Ovary (tissue), 9 donors: Measurements from ENCODE around the gene CRB2. TPM values are rescaled to one million over a fixed set of nuclear protein-coding genes. Genes with fewer than 3 reads are reported as not detected.

Experiments used
- DNase-seq, 5 donors: peaks; one replicate each; pipeline ENCODE4 v3.0.0-alpha.2; 2019 to 2020
- H3K27ac ChIP-seq, 2 donors: fragments of 200-600 bp; one replicate each; pipeline versions ENCODE4 v1.5.1 to v1.8.0; 2019 to 2022
- H3K27me3 ChIP-seq: fragments of 200-600 bp; one replicate; pipeline ENCODE4 v1.8.0; 2022
- H3K36me3 ChIP-seq: fragments of 200-600 bp; sonication (generic); one replicate; pipeline ENCODE4 v1.5.1; 2019
- H3K4me1 ChIP-seq: one replicate; pipeline ENCODE4 v1.8.1; 2013; ENCODE audit warnings: mild to moderate bottlenecking, moderate library complexity; ENCODE audit not compliant: insufficient read depth
- H3K4me3 ChIP-seq: fragments of 200-600 bp; sonication (generic); one replicate; pipeline ENCODE4 v1.5.1; 2017
- H3K9me3 ChIP-seq, 2 donors: fragments of 200-600 bp in 1 of 2; sonication (generic) in 1 of 2; one replicate each; pipeline versions ENCODE4 v1.5.1 to v1.8.1; 2013 to 2019; ENCODE audit warnings: mild to moderate bottlenecking in 1 of 2, moderate library complexity in 1 of 2
- CTCF ChIP-seq, 3 donors: fragments of 450-650 bp in 2 of 3; fragments of 200-600 bp in 1 of 3; IDR thresholded peaks; one replicate each; pipeline versions ENCODE4 v1.5.1 to v1.8.0; 2016 to 2022; ENCODE audit warnings: antibody characterized with exemption in 3 of 3, mild to moderate bottlenecking in 1 of 3
- EP300 ChIP-seq: sonication (generic); formaldehyde crosslinking; IDR thresholded peaks from one replicate; pipeline ENCODE4 v1.6.1; 2017; ENCODE audit warnings: antibody characterized with exemption
- POLR2A ChIP-seq: fragments of 450-650 bp; IDR thresholded peaks from one replicate; pipeline ENCODE4 v1.6.1; 2017; ENCODE audit warnings: antibody characterized with exemption, mild to moderate bottlenecking, moderate library complexity
- WGBS, 3 donors: extraction: QIAGEN DNeasy Blood & Tissue Kit in 1 of 3; methylation state at CpG; one replicate each; pipeline versions ENCODE4 v1.1.5 to v1.1.7; 2013 to 2017; 5-methylcytosine and 5-hydroxymethylcytosine counted together
- intact Hi-C, 4 donors: fragments of 100-400 bp; cut with DNase I; formaldehyde crosslinking; loops; one replicate each; pipeline versions ENCODE4 v1.11.0 to v1.15.1; 2022 to 2023
- polyA plus RNA-seq, 2 donors: library from polyadenylated mRNA; stranded (reverse); fragments of 200-250 nt in 1 of 2; fragments of 350-450 nt in 1 of 2; fragmentation: Illumina TruSeq in 1 of 2; extraction: RNeasy Lipid Tissue Mini Kit (QIAGEN cat#74804) in 1 of 2; gene quantifications; one replicate each; pipeline ENCODE4 v1.2.3, GENCODE V29; 2013 to 2014
- total RNA-seq, 7 donors: library from RNA; depleted of rRNA in 2 of 7; stranded (reverse); fragments of >200 nt in 2 of 7; fragmentation: NEBNext Ultra II Directional in 3 of 7; extraction: Animal tissue kit (Norgen Biotek cat#: 25700) in 3 of 7; gene quantifications; one replicate each; pipeline versions ENCODE4 v1.1.0 to v1.2.4, GENCODE V29; 2016 to 2023
- donor health status: DM: no; HTN: no; CAD: no; lungs with moderate emphysema.
- donor health status: DM: no; HTN: no; CAD: no.
- donor health status: Bipolar disorder and iron deficiency.
- donor health status: DM: yes; HTN: yes; CAD: no.
- donor health status: DM: no; HTN: no; CAD: no.
- donor health status: DM: yes; HTN: yes; CAD: no.

CRB2 gene
- total and polyA plus RNA-seq, 9 donors: 0.13 to 20.4 (median 0.48) TPM

- Histone ChIP-seq H3K4me1 (no peaks in the 10 kb centered on the region), H3K4me3 (no peak overlapping the region), H3K9me3 (no peaks in the 10 kb centered on the region), H3K27me3 (no peaks in the 10 kb centered on the region), H3K27ac (no peak overlapping the region), H3K36me3 (no peaks in the 10 kb centered on the region)
- intact Hi-C loops: no loop called here
- DNase-seq: no peak
- TF ChIP-seq POLR2A: no peak
- no peak for TF ChIP-seq EP300
- no peak for TF ChIP-seq CTCF (IDR thresholded peaks at IDR 0.05)
- WGBS, 3 donors: 73 to 90% (median 90%) methylated on average over 4 of the region's 4 CpGs
These were observed 43.6 kb upstream of the CRB2 start for GRCh38 chr9:123312306-123312877.

GRCh38 chr9:123314617-123315016, 41.4 kb upstream of the CRB2 start:
- intact Hi-C loops: no loop called here
- WGBS, 3 donors: 89 to 96% (median 96%) methylated on average over 6 of the region's 6 CpGs

GRCh38 chr9:123315635-123316034, 40.4 kb upstream of the CRB2 start:
- Histone ChIP-seq H3K4me3 (no peak overlapping the region), H3K4me1 (no peaks in the 10 kb centered on the region), H3K27me3 (no peaks in the 10 kb centered on the region), H3K36me3 (no peaks in the 10 kb centered on the region), H3K27ac (no peak overlapping the region), H3K9me3 (no peaks in the 10 kb centered on the region)
- TF ChIP-seq CTCF (IDR thresholded peaks at IDR 0.05) (no peak), EP300 (no peak), POLR2A (no peak)
- DNase-seq: no peak
- intact Hi-C loops: no loop called here
- 83 to 89% (median 87%) methylated on average over 2 of the region's 2 CpGs for WGBS, 3 donors

More at GRCh38 chr9:123314617-123315016, 41.4 kb upstream of the CRB2 start:
- H3K4me3 ChIP-seq: no peak overlapping the region
- no peaks in the 10 kb centered on the region for H3K27me3 ChIP-seq
- H3K9me3 ChIP-seq: no peaks in the 10 kb centered on the region
- no peak overlapping the region for H3K27ac ChIP-seq
- DNase-seq: no peak
- no peaks in the 10 kb centered on the region for H3K4me1 ChIP-seq
- TF ChIP-seq POLR2A (no peak), CTCF (IDR thresholded peaks at IDR 0.05) (no peak), EP300 (no peak)
- H3K36me3 ChIP-seq: no peaks in the 10 kb centered on the region

DNA sequence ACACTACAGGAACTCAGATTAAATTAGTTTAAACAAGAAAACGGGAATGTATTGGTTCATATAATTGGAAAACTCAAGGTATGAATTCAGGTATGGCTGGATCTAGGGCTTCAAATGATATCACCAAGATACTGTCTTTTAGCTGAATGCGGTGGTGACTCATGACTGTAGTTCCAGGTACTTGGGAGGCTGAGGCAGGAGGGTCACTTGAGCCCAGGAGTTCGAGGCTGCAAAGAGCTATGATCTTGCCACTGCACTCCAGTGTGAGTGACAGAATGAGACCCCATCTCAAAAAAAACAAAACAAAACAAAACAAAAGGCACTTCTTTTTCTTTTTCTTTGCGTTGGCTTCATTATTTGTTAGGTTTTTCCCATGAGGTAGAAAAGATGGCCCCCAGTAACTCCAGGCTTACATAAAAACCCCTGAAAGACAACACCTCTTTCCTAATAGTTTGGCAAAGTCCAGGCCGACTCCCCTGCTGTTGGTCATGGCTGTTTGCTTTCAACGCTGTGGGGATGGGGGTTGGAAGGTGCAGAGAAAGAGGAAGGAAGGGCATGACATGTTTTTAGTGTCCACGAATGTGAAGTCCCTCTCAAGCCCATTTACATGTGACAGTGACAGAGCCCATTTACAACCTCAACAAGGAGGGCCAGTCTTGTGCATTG, 39.8 kb upstream of the CRB2 start:
- DNase-seq: no peak
- WGBS, 3 donors: 75 to 83% (median 75%) methylated on average over 7 of the region's 7 CpGs
- H3K27ac ChIP-seq: no peak overlapping the region

More for the DNA sequence above, 39.8 kb upstream of the CRB2 start:
- Histone ChIP-seq H3K36me3 (no peaks in the 10 kb centered on the region), H3K4me1 (no peaks in the 10 kb centered on the region), H3K27me3 (no peaks in the 10 kb centered on the region), H3K9me3 (no peaks in the 10 kb centered on the region), H3K4me3 (no peak overlapping the region)
- intact Hi-C loops: no loop called here
- no peak for TF ChIP-seq EP300
- TF ChIP-seq CTCF (IDR thresholded peaks at IDR 0.05): no peak
- no peak for TF ChIP-seq POLR2A
